Activated CD8-positive, alpha-beta T cell treated with anti-CD3 and anti-CD28 coated beads for 36 hours (primary cell): ENCODE measurements around the gene OBSCN. TPM values are rescaled to one million over a fixed set of nuclear protein-coding genes. Genes with fewer than 3 reads are reported as not detected.

ENCODE experiments used
- ATAC-seq: fragments of 200-7000 bp; cut with Tn5 transposase; one replicate; pipeline ENCODE4 v1.10.0; 2021; ENCODE audit warnings: mild to moderate bottlenecking, moderate library complexity
- CTCF ChIA-PET: fragments of 350-600 bp; sonication (Branson Sonifier 250); formaldehyde crosslinking; loops from one replicate; lab custom pipeline; 2021; ENCODE audit warnings: antibody characterized with exemption; lab: Charles Lee
- POLR2A ChIA-PET: fragments of 350-600 bp; sonication (Branson Sonifier 250); formaldehyde crosslinking; loops from one replicate; lab custom pipeline; 2021; ENCODE audit warnings: antibody characterized with exemption; lab: Charles Lee
- DNase-seq: peaks from one replicate; pipeline ENCODE4 v3.0.0-alpha.2; 2020
- H3K27ac Mint-ChIP-seq: one replicate; pipeline ENCODE4 v1.8.0; 2021; ENCODE audit warnings: mild to moderate bottlenecking, mixed read lengths
- H3K27me3 Mint-ChIP-seq: one replicate; pipeline ENCODE4 v1.8.0; 2021; ENCODE audit warnings: mixed read lengths
- H3K36me3 Mint-ChIP-seq: one replicate; pipeline ENCODE4 v1.8.0; 2021; ENCODE audit warnings: low read depth, mixed read lengths
- H3K4me1 Mint-ChIP-seq: one replicate; pipeline ENCODE4 v1.8.0; 2021; ENCODE audit warnings: low read depth, mixed read lengths
- H3K4me3 Mint-ChIP-seq: one replicate; pipeline ENCODE4 v1.8.0; 2021; ENCODE audit warnings: mild to moderate bottlenecking, moderate library complexity, mixed read lengths
- H3K9me3 Mint-ChIP-seq: one replicate; pipeline ENCODE4 v1.8.0; 2021; ENCODE audit warnings: mixed read lengths
- intact Hi-C: fragments of 100-400 bp; cut with micrococcal nuclease; formaldehyde crosslinking; loops from one replicate; pipeline ENCODE4 v1.10.0; 2022
- total RNA-seq, 2 experiments: library from RNA; stranded (reverse); gene quantifications; one replicate each; pipeline ENCODE4 v1.2.3, GENCODE V29; 2021
- TF ChIP-seq, protein P1 (sequence below): fragments of 200-600 bp; IDR thresholded peaks from one replicate; pipeline ENCODE4 v1.8.0; 2022; ENCODE audit warnings: antibody characterized with exemption, mild to moderate bottlenecking

OBSCN gene
- total RNA-seq, 2 experiments from 2014 or later, result 21.6 to 23.7 TPM

DNA sequence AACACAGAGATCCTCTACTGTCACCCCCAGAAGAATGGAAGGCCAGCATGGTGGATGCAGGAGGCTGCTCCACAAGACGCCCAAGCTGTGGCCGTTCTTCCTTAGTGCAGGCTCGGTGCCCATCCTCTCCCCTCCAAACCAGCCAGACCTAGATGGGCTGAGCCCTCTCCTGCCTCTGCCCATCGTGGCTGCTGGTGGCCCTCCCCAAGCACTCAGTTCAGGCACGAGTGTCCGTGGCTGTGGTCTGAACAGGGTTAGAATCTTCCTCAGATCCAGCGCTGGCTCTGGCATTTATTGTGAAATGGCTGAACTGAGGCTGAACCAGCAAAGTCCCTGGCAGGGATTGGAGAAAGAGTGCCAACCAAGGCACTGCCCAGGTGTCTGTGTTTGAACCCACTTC, 139.3 kb downstream of the OBSCN start:
- H3K4me1 Mint-ChIP-seq, result no peaks in the 10 kb centered on the region
- H3K4me3 Mint-ChIP-seq, result no peak overlapping the region
- H3K27me3 Mint-ChIP-seq, result no peaks in the 10 kb centered on the region
- POLR2A ChIA-PET, result no interaction called here
- H3K27ac Mint-ChIP-seq, result no peak overlapping the region
- H3K9me3 Mint-ChIP-seq, result peaks cover 3% of the 10 kb centered on the region
- CTCF ChIA-PET, result no interaction called here
- H3K36me3 Mint-ChIP-seq, result peaks cover 6% of the 10 kb centered on the region
- ATAC-seq (no peak), DNase-seq (no peak)
- intact Hi-C loops, result no loop called here
- TF ChIP-seq, protein P1, sequence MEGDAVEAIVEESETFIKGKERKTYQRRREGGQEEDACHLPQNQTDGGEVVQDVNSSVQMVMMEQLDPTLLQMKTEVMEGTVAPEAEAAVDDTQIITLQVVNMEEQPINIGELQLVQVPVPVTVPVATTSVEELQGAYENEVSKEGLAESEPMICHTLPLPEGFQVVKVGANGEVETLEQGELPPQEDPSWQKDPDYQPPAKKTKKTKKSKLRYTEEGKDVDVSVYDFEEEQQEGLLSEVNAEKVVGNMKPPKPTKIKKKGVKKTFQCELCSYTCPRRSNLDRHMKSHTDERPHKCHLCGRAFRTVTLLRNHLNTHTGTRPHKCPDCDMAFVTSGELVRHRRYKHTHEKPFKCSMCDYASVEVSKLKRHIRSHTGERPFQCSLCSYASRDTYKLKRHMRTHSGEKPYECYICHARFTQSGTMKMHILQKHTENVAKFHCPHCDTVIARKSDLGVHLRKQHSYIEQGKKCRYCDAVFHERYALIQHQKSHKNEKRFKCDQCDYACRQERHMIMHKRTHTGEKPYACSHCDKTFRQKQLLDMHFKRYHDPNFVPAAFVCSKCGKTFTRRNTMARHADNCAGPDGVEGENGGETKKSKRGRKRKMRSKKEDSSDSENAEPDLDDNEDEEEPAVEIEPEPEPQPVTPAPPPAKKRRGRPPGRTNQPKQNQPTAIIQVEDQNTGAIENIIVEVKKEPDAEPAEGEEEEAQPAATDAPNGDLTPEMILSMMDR, result no peak

DNA sequence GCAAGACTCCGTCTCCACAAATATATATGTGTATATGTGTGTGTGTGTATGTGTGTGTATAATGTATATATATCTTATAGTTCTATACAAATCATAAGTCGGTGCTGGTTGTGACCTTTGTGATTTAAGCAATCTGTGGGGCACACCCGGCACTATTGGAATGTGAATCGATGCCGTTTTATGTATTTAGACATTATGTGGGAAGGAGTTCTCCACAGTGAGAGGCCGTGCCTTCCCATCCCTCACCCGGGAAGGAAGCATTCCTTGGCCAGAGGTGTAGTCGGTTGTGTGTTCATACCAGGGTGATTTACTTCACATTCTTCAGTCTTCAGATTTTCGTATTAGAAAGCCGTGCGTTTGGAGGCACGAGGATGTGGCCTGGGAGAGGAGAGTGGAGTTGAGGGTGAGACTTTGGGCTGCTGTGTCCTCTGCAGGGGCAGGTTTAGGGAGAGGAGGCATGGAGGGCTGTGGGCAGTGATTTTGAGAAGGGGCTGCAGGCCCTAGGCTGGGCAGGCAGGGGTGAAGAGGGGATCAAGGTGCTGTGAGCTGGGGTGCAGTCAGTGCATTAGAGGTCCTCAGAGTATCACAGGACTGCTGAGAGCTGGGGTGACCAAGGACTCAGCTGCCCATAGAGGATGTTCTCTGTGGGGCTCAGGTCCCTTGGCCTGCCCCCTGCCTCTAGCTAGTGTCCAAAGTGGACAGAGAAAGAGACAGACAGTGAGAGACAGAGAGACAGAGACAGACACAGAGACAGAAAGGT, 141.0 kb downstream of the OBSCN start:
- Mint-ChIP-seq H3K27me3 (no peaks in the 10 kb centered on the region), H3K9me3 (peaks cover 3% of the 10 kb centered on the region), H3K4me3 (no peak overlapping the region), H3K36me3 (peaks cover 3% of the 10 kb centered on the region), H3K27ac (no peak overlapping the region), H3K4me1 (no peaks in the 10 kb centered on the region)
- POLR2A ChIA-PET, result no interaction called here
- peak; percentile 0 for DNase-seq
- CTCF ChIA-PET, result no interaction called here
- TF ChIP-seq, protein P1, result no peak
- intact Hi-C loops, result no loop called here
- no peak for ATAC-seq

DNA sequence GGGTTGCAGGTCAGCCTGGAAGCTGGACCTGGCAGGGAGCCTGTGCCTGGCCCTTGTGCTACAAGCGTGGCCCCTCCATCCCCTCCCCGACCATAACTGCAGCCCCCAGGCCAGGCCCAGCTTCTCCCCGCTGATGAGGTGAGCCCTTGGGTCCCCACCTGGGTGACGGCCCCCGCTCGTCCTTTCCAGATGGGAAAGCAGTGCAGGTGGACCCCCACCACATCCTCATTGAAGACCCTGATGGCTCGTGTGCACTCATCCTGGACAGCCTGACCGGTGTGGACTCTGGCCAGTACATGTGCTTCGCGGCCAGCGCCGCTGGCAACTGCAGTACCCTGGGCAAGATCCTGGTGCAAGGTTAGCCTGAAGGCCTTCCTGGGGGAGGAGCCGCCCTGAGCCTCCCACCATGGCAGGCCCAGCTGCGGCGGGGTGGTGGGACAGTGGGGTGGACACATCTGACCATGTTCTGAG, 141.9 kb downstream of the OBSCN start:
- DNase-seq, result peak; percentile 0
- ATAC-seq, result no peak
- Mint-ChIP-seq H3K36me3 (no peaks in the 10 kb centered on the region), H3K4me3 (no peak overlapping the region), H3K27me3 (no peaks in the 10 kb centered on the region), H3K27ac (no peak overlapping the region), H3K9me3 (no peaks in the 10 kb centered on the region), H3K4me1 (no peaks in the 10 kb centered on the region)
- ChIA-PET CTCF (no interaction called here), POLR2A (no interaction called here)
- intact Hi-C loops, result no loop called here
- TF ChIP-seq, protein P1, result no peak

DNA sequence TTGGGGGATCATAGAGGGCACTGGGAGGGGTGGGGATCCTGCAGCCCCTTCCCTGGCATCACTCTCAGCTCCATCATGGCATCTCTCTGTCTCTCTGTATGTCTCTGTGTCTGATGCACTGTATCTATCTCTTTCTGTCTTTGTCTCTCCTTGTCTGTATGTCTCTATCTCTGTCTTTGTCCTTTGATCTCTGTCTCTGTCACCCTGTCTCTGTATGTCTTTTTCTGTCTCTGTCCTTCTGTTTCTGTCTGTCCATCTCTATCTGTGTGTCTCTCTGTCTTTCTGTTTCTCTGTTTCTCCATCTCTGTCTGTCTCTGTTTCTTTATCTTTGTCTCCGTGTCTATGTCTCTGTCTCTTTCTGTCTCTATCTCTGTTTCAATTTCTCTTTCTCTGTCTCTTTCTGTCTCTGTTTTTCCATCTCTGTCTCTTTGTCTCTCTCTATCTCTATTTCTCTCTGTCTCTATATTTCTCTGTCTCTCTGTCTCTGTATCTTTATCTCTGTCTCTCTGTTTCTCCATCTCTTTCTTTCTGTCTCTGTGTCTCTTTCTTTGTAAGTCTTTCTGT, 142.4 kb downstream of the OBSCN start:
- CTCF ChIA-PET, result no interaction called here
- ATAC-seq (no peak), DNase-seq (no peak)
- POLR2A ChIA-PET, result no interaction called here
- intact Hi-C loops, result no loop called here
- no peak overlapping the region for H3K27ac Mint-ChIP-seq
- H3K4me3 Mint-ChIP-seq, result no peak overlapping the region
- TF ChIP-seq, protein P1, result peak; percentile 14
- no peaks in the 10 kb centered on the region for H3K27me3 Mint-ChIP-seq
- no peaks in the 10 kb centered on the region for H3K36me3 Mint-ChIP-seq
- H3K4me1 Mint-ChIP-seq, result no peaks in the 10 kb centered on the region
- no peaks in the 10 kb centered on the region for H3K9me3 Mint-ChIP-seq
